HepG2 (cell line): ENCODE results near the gene INF2. TPM values are rescaled to one million over a fixed set of nuclear protein-coding genes. Genes with fewer than 3 reads are reported as not detected.
A peak's percentile ranks its signal among the peaks of the same experiment; 100 is the strongest.

Experiments
- ARID5B ChIP-seq: IDR thresholded peaks from 2 replicates; pipeline ENCODE4 v1.4.0; 2020; ENCODE audit warnings: mild to moderate bottlenecking, missing genetic modification reagents
- DNMT1 ChIP-seq: sonication (generic); formaldehyde crosslinking; IDR thresholded peaks from 2 replicates; pipeline ENCODE4 v1.5.1; 2020; ENCODE audit warnings: mild to moderate bottlenecking, missing genetic modification reagents
- E2F2 ChIP-seq: sonication (generic); formaldehyde crosslinking; IDR thresholded peaks from 2 replicates; pipeline ENCODE4 v1.4.0; 2020; ENCODE audit warnings: missing genetic modification reagents, borderline replicate concordance
- IRF2 ChIP-seq: IDR thresholded peaks from 2 replicates; pipeline ENCODE4 v1.6.1; 2018; ENCODE audit warnings: missing genetic modification reagents, missing compliant biosample characterization
- JARID2 ChIP-seq: sonication (generic); formaldehyde crosslinking; IDR thresholded peaks from 2 replicates; pipeline ENCODE4 v1.8.1; 2023; ENCODE audit warnings: missing genetic modification reagents, inconsistent platforms; ENCODE audit not compliant: insufficient replicate concordance
- KDM3A ChIP-seq: IDR thresholded peaks from 2 replicates; pipeline ENCODE4 v1.6.1; 2018; ENCODE audit warnings: low read depth, missing compliant biosample characterization
- MTF2 ChIP-seq: sonication (generic); formaldehyde crosslinking; IDR thresholded peaks from 2 replicates; pipeline ENCODE4 v1.5.0; 2020; ENCODE audit warnings: missing genetic modification reagents, borderline replicate concordance
- REPIN1 ChIP-seq: sonication (generic); formaldehyde crosslinking; IDR thresholded peaks from 2 replicates; pipeline ENCODE4 v1.8.0; 2022; ENCODE audit warnings: missing genetic modification reagents, low read depth, mild to moderate bottlenecking, borderline replicate concordance
- SNAI1 ChIP-seq: sonication (generic); formaldehyde crosslinking; IDR thresholded peaks from 2 replicates; pipeline ENCODE4 v1.5.0; 2020; ENCODE audit warnings: mild to moderate bottlenecking, missing genetic modification reagents, borderline replicate concordance
- TARDBP ChIP-seq: sonication (generic); formaldehyde crosslinking; IDR thresholded peaks from 2 replicates; pipeline ENCODE4 v1.8.0; 2022; ENCODE audit warnings: mild to moderate bottlenecking, missing genetic modification reagents
- THAP7 ChIP-seq: sonication (generic); formaldehyde crosslinking; IDR thresholded peaks from 2 replicates; pipeline ENCODE4 v1.8.1; 2023; ENCODE audit warnings: mild to moderate bottlenecking, missing genetic modification reagents
- TP53 ChIP-seq: sonication (generic); formaldehyde crosslinking; conservative IDR thresholded peaks from 2 replicates; pipeline ENCODE4 v1.4.0; 2020; ENCODE audit warnings: missing genetic modification reagents
- XRCC5 ChIP-seq: fragments of 200-400 bp; formaldehyde crosslinking; optimal IDR thresholded peaks from 2 replicates; pipeline ENCODE3; 2017; ENCODE audit warnings: mild to moderate bottlenecking, low read length
- ZBTB25 ChIP-seq: IDR thresholded peaks from 2 replicates; pipeline ENCODE4 v1.6.1; 2018; ENCODE audit warnings: missing genetic modification reagents
- ZFP1 ChIP-seq: IDR thresholded peaks from 2 replicates; pipeline ENCODE4 v1.6.1; 2016
- ZFP82 ChIP-seq: sonication (generic); formaldehyde crosslinking; IDR thresholded peaks from 2 replicates; pipeline ENCODE4 v1.5.1; 2020; ENCODE audit warnings: mild to moderate bottlenecking, missing genetic modification reagents, borderline replicate concordance
- ZNF354B ChIP-seq: sonication (generic); formaldehyde crosslinking; IDR thresholded peaks from 2 replicates; pipeline ENCODE4 v1.8.0; 2022; ENCODE audit warnings: mild to moderate bottlenecking, missing genetic modification reagents
- ZNF577 ChIP-seq: sonication (generic); formaldehyde crosslinking; IDR thresholded peaks from 2 replicates; pipeline ENCODE4 v1.4.0; 2020; ENCODE audit warnings: mild to moderate bottlenecking, low read depth, missing genetic modification reagents, borderline replicate concordance
- ZNF614 ChIP-seq: IDR thresholded peaks from 2 replicates; pipeline ENCODE4 v1.6.1; 2018; ENCODE audit warnings: missing biosample characterization, missing genetic modification reagents, inconsistent platforms, borderline replicate concordance
- ZNF615 ChIP-seq: sonication (generic); formaldehyde crosslinking; IDR thresholded peaks from 2 replicates; pipeline ENCODE4 v1.5.0; 2020; ENCODE audit warnings: mild to moderate bottlenecking, missing genetic modification reagents, borderline replicate concordance
- ZNF784 ChIP-seq: sonication (generic); formaldehyde crosslinking; IDR thresholded peaks from 2 replicates; pipeline ENCODE4 v1.5.1; 2020; ENCODE audit warnings: missing genetic modification reagents, mild to moderate bottlenecking, borderline replicate concordance
- polyA plus RNA-seq, 8 experiments: library from polyadenylated mRNA; depleted of rRNA in 3 of 8; stranded (reverse) in 7 of 8; unstranded in 1 of 8; fragments of >200 nt; fragmentation: Illumina TruSeq in 4 of 8; extraction: Trizol in 4 of 8; gene quantifications; 2 replicates each; pipeline versions ENCODE4 v1.2.1 to v1.2.3, GENCODE V29; 2011 to 2016; ENCODE audit warnings: low read depth in 4 of 8, missing spikeins in 1 of 8, mixed read lengths in 1 of 8; ENCODE audit not compliant: insufficient read depth in 1 of 8
- total RNA-seq, 5 experiments: library from RNA; depleted of rRNA; stranded (reverse); fragments of >200 nt; fragmentation: Illumina TruSeq; extraction: Trizol; gene quantifications; 2 replicates each; pipeline ENCODE4 v1.2.3, GENCODE V29; 2016; ENCODE audit warnings: low read depth in 1 of 5

The INF2 gene
- total and polyA plus RNA-seq, 2 of the 13 experiments (the other 11 are each of a cell fraction or from before 2014, with no cell fraction given) = 16.4 to 26.4 TPM

- TF ChIP-seq ZNF614 (CRISPR knock-in tag) (no peak), TP53 (CRISPR knock-in tag) (no peak), KDM3A (0 out of 2 replicates have a peak, but pooled peaks have one; percentile 21), REPIN1 (peak; percentile 56; the same call in 1 of the 2 replicates), SNAI1 (no peak), ZNF784 (CRISPR knock-in tag) (no peak), ZNF615 (CRISPR knock-in tag) (no peak), ZNF577 (CRISPR knock-in tag) (no peak), E2F2 (CRISPR knock-in tag) (no peak), JARID2 (no peak), XRCC5 (peak; percentile 69), THAP7 (CRISPR knock-in tag) (no peak), ZFP82 (CRISPR knock-in tag) (no peak), TARDBP (CRISPR knock-in tag) (peak; percentile 75), ARID5B (peak; percentile 14; the same call in 1 of the 2 replicates), MTF2 (no peak), DNMT1 (0 out of 2 replicates have a peak, but pooled peaks have one; percentile 42), ZBTB25 (CRISPR knock-in tag) (0 out of 2 replicates have a peak, but pooled peaks have one; percentile 30), ZFP1 (CRISPR knock-in tag) (no peak), IRF2 (CRISPR knock-in tag) (no peak), ZNF354B (CRISPR knock-in tag) (no peak)
Observed at GRCh38 chr14:104680806-104681688, 8.4 kb upstream of the INF2 start (continued).
